Endothelial cell of umbilical vein (primary cell): ENCODE measurements around the gene PSG7. TPM values are rescaled to one million over a fixed set of nuclear protein-coding genes. Genes with fewer than 3 reads are reported as not detected.
"Not testable (repeated sequence)": the region's sequence is repeated elsewhere in the genome, so short reads cannot be mapped to it uniquely, and the experiment has no call there.

Experiments
- BruUV-seq: library from RNA; stranded (reverse); fragments of 400-500 nt; replicated peaks from 2 replicates; lab custom pipeline; 2021; lab: Mats Ljungman, UMichigan
- CTCF ChIA-PET: fragments of 300-600, 350-600 bp; sonication (Branson Sonifier 250); formaldehyde crosslinking; loops from one replicate; lab custom pipeline; 2021; ENCODE audit warnings: antibody characterized with exemption, inconsistent platforms; lab: Charles Lee
- POLR2A ChIA-PET: fragments of 300-600, 350-600 bp; sonication (Branson Sonifier 250); formaldehyde crosslinking; loops from one replicate; lab custom pipeline; 2021; ENCODE audit warnings: antibody characterized with exemption, inconsistent platforms; lab: Charles Lee
- DNase-seq: peaks from one replicate; pipeline ENCODE4 v3.0.0-alpha.2; 2011; ENCODE audit warnings: low read depth, low spot score
- FAIRE-seq: peaks from 2 replicates; lab custom pipeline; 2011; peaks lifted over from hg19 to GRCh38; lab: Jason Lieb, UNC
- H2AFZ ChIP-seq: 2 replicates; pipeline ENCODE4 v1.6.0; 2012; ENCODE audit warnings: low read depth, low read length, control low read depth, inconsistent platforms
- H3K27ac ChIP-seq: 2 replicates; pipeline ENCODE4 v1.5.1; 2011; ENCODE audit warnings: low read depth, mild to moderate bottlenecking, control low read depth, low read length, moderate library complexity; ENCODE audit not compliant: insufficient read depth
- H3K27me3 ChIP-seq, 2 experiments: 2 replicates each; pipeline versions ENCODE4 v1.6.0 to v1.6.1; 2011; ENCODE audit warnings: low read length in 2 of 2, mixed read lengths in 1 of 2; ENCODE audit not compliant: control insufficient read depth in 2 of 2, insufficient read depth in 2 of 2
- H3K36me3 ChIP-seq, 2 experiments: 2 replicates in 1 of 2; 3 replicates in 1 of 2; pipeline ENCODE4 v1.5.1; 2011; ENCODE audit warnings: low read length in 2 of 2, mild to moderate bottlenecking in 1 of 2, moderate library complexity in 1 of 2; ENCODE audit not compliant: control insufficient read depth in 2 of 2, insufficient read depth in 2 of 2; ENCODE audit errors: extremely low read depth in 1 of 2
- H3K4me1 ChIP-seq: 3 replicates; pipeline ENCODE4 v1.5.1; 2011; ENCODE audit warnings: mild to moderate bottlenecking, low read length; ENCODE audit not compliant: control insufficient read depth, insufficient read depth; ENCODE audit errors: extremely low read depth
- H3K4me2 ChIP-seq: 2 replicates; pipeline ENCODE4 v1.6.1; 2011; ENCODE audit warnings: low read length, control low read depth, mixed read lengths; ENCODE audit not compliant: insufficient read depth
- H3K4me3 ChIP-seq, 3 experiments: fragments of 200-600 bp in 1 of 3; sonication (generic), shearing (Covaris generic) in 1 of 3; replicated peaks in 1 of 3; 2 replicates each; pipeline ENCODE4 v1.5.1; 2011 to 2016; ENCODE audit warnings: control low read depth in 3 of 3, low read length in 3 of 3, mild to moderate bottlenecking in 2 of 3, inconsistent platforms in 1 of 3, low read depth in 1 of 3, moderate library complexity in 1 of 3; ENCODE audit not compliant: insufficient read depth in 1 of 3
- H3K79me2 ChIP-seq: 2 replicates; pipeline ENCODE4 v1.6.0; 2012; ENCODE audit warnings: low read length, inconsistent platforms; ENCODE audit not compliant: control insufficient read depth, insufficient read depth
- H3K9ac ChIP-seq: replicated peaks from 2 replicates; pipeline ENCODE3; 2011; ENCODE audit warnings: low read length, control low read depth; ENCODE audit not compliant: insufficient read depth; ENCODE audit errors: extremely low read depth
- H3K9me1 ChIP-seq: replicated peaks from 3 replicates; pipeline ENCODE4 v1.6.0; 2011; ENCODE audit warnings: mild to moderate bottlenecking, low read length; ENCODE audit not compliant: control insufficient read depth, insufficient read depth; ENCODE audit errors: extremely low read depth
- H3K9me3 ChIP-seq: replicated peaks from 2 replicates; pipeline ENCODE4 v1.5.1; 2012; ENCODE audit warnings: low read length, inconsistent platforms; ENCODE audit not compliant: control insufficient read depth, insufficient read depth
- H4K20me1 ChIP-seq: replicated peaks from 2 replicates; pipeline ENCODE3; 2011; ENCODE audit warnings: mild to moderate bottlenecking, low read length; ENCODE audit not compliant: control insufficient read depth, insufficient read depth; ENCODE audit errors: extremely low read depth
- dilution Hi-C: fragments of 300-500 bp; cut with MboI; formaldehyde crosslinking; loops from one replicate; pipeline ENCODE4 v1.15.0; 2019; ENCODE audit warnings: low sequenced_read_pairs; ENCODE audit not compliant: extremely low pct_ligation_motif_present
- intact Hi-C: fragments of 100-400 bp; cut with micrococcal nuclease; formaldehyde crosslinking; loops from one replicate; pipeline ENCODE4 v1.10.0; 2022
- polyA plus RNA-seq, 4 experiments: library from polyadenylated mRNA; depleted of rRNA in 3 of 4; stranded (reverse) in 3 of 4; unstranded in 1 of 4; fragments of >200 nt; gene quantifications; 2 replicates each; pipeline versions ENCODE4 v1.2.1 to v1.2.3, GENCODE V29; 2011 to 2012; ENCODE audit warnings: missing spikeins in 1 of 4
- total RNA-seq: library from RNA; stranded (reverse); gene quantifications from 2 replicates; pipeline ENCODE4 v1.2.3, GENCODE V29; 2021

PSG7 gene
- total and polyA plus RNA-seq, 2 donors (not counting 3 experiments of a cell fraction or from before 2014, with no cell fraction given): not detected

GRCh38 chr19:42917634-42918033, 19.4 kb downstream of the PSG7 start, which contains the start of gene PSG6:
Gene PSG6, minus strand, starts transcription at chr19:42917894. Its CDS starts 102 bp downstream, at chr19:42917792.
- H3K9me3 ChIP-seq, H3K79me2 ChIP-seq, H3K36me3 ChIP-seq, H2AFZ ChIP-seq, CTCF ChIA-PET, H4K20me1 ChIP-seq, H3K27ac ChIP-seq, intact Hi-C loops, H3K27me3 ChIP-seq, H3K9me1 ChIP-seq, H3K4me1 ChIP-seq, H3K4me3 ChIP-seq, dilution Hi-C loops, DNase-seq, BruUV-seq, H3K9ac ChIP-seq, FAIRE-seq, POLR2A ChIA-PET, H3K4me2 ChIP-seq: not testable (repeated sequence)

- H3K9ac ChIP-seq, BruUV-seq, H3K79me2 ChIP-seq, H3K9me3 ChIP-seq, POLR2A ChIA-PET, H3K36me3 ChIP-seq, H3K9me1 ChIP-seq, FAIRE-seq, H3K4me3 ChIP-seq, DNase-seq, H4K20me1 ChIP-seq, H3K4me1 ChIP-seq, dilution Hi-C loops, CTCF ChIA-PET, H3K27ac ChIP-seq, intact Hi-C loops, H3K27me3 ChIP-seq, H3K4me2 ChIP-seq, H2AFZ ChIP-seq: not testable (repeated sequence)
Measured at GRCh38 chr19:42916931-42917330, 20.1 kb downstream of the PSG7 start.

GRCh38 chr19:42913516-42913915, 23.5 kb downstream of the PSG7 start:
- POLR2A ChIA-PET, intact Hi-C loops, CTCF ChIA-PET, H3K79me2 ChIP-seq, DNase-seq, H3K27ac ChIP-seq, H2AFZ ChIP-seq, H3K9ac ChIP-seq, H3K36me3 ChIP-seq, BruUV-seq, H3K9me1 ChIP-seq, H3K4me3 ChIP-seq, H4K20me1 ChIP-seq, H3K9me3 ChIP-seq, FAIRE-seq, H3K27me3 ChIP-seq, H3K4me1 ChIP-seq, dilution Hi-C loops, H3K4me2 ChIP-seq: not testable (repeated sequence)

- BruUV-seq, intact Hi-C loops, H3K79me2 ChIP-seq, POLR2A ChIA-PET, FAIRE-seq, H2AFZ ChIP-seq, H3K4me2 ChIP-seq, H3K9ac ChIP-seq, H3K27me3 ChIP-seq, dilution Hi-C loops, H4K20me1 ChIP-seq, H3K27ac ChIP-seq, H3K4me3 ChIP-seq, H3K9me1 ChIP-seq, H3K9me3 ChIP-seq, CTCF ChIA-PET, H3K4me1 ChIP-seq, H3K36me3 ChIP-seq, DNase-seq: not testable (repeated sequence)
Measured at GRCh38 chr19:42912941-42913340, 24.1 kb downstream of the PSG7 start.
